Thyroid gland (tissue), 4 donors: ENCODE data around the gene CYFIP2.

Source experiments
- POLR2A ChIP-seq, 2 donors: fragments of 450-650 bp; IDR thresholded peaks; one replicate each; pipeline ENCODE4 v1.6.1; 2017; ENCODE audit warnings: antibody characterized with exemption in 2 of 2, mild to moderate bottlenecking in 2 of 2, moderate library complexity in 1 of 2
- TF ChIP-seq, protein P1 (sequence below), 6 experiments: fragments of 200-600 bp in 3 of 6; fragments of 450-650 bp in 3 of 6; sonication (generic) in 3 of 6; IDR thresholded peaks; one replicate each; pipeline ENCODE4 v1.5.1; 2016 to 2019; ENCODE audit warnings: antibody characterized with exemption in 6 of 6, mild to moderate bottlenecking in 2 of 6, inconsistent platforms in 1 of 6, moderate library complexity in 1 of 6

- no peak for TF ChIP-seq POLR2A (IDR thresholded peaks at IDR 0.05)
- TF ChIP-seq, protein P1, sequence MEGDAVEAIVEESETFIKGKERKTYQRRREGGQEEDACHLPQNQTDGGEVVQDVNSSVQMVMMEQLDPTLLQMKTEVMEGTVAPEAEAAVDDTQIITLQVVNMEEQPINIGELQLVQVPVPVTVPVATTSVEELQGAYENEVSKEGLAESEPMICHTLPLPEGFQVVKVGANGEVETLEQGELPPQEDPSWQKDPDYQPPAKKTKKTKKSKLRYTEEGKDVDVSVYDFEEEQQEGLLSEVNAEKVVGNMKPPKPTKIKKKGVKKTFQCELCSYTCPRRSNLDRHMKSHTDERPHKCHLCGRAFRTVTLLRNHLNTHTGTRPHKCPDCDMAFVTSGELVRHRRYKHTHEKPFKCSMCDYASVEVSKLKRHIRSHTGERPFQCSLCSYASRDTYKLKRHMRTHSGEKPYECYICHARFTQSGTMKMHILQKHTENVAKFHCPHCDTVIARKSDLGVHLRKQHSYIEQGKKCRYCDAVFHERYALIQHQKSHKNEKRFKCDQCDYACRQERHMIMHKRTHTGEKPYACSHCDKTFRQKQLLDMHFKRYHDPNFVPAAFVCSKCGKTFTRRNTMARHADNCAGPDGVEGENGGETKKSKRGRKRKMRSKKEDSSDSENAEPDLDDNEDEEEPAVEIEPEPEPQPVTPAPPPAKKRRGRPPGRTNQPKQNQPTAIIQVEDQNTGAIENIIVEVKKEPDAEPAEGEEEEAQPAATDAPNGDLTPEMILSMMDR (IDR thresholded peaks at IDR 0.05) = no peak
These were observed 99.8 kb downstream of the CYFIP2 start for GRCh38 chr5:157365732-157366131.
